Erythroblast (primary cell): Measurements from ENCODE around the gene FUT1.

Source experiments
- GATA1 ChIP-seq: IDR thresholded peaks from 2 replicates; pipeline ENCODE4 v1.6.1; 2011; ENCODE audit warnings: low read depth, mild to moderate bottlenecking, control low read depth, low read length, moderate library complexity
- POLR2A ChIP-seq: IDR thresholded peaks from 2 replicates; pipeline ENCODE4 v1.6.1; 2011; ENCODE audit warnings: mild to moderate bottlenecking, low read length

DNA sequence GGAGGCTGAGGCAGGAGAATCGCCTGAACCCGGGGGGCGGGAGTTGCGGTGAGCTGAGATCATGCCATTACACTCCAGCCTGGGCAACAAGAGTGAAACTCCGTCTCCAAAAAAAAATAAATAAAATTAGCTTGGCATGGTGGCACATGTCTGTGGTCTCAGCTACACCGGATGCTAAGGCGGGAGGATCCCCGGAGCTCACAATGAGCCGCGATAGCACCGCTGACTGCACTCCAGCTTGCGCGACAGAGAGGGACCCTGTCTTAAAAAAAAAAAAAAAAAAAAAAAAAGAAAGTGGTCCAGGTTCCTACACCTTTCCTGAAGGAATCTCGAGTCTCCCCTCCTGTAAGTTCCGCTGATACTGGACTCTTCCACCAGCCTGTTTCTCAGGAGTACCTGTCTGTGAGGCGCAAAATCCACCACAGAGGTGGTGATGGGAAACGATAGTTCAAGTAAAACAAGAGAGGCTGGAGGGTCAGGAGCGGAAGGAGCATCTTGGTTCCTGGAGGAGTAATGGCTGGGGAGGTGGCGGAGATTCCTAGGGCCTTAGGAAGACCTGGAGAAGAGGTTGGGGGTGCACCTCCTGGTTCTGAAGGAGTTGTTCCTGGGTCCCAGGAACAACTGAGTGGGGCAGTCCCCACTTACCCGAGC lies 471 bp downstream of the FUT1 start:
- no peak for TF ChIP-seq POLR2A
- no peak for TF ChIP-seq GATA1
